GM12891 (cell line): ENCODE data around the gene OTOGL.
"Not testable (repeated sequence)": the region's sequence is repeated elsewhere in the genome, so short reads cannot be mapped to it uniquely, and the experiment has no call there.

Source experiments
- DNase-seq: peaks from one replicate; pipeline ENCODE4 v3.0.0; 2011; ENCODE audit warnings: low spot score; ENCODE audit not compliant: insufficient read length
- FAIRE-seq: peaks from 2 replicates; lab custom pipeline; 2011; peaks lifted over from hg19 to GRCh38; lab: Jason Lieb, UNC
- PAX5 ChIP-seq: IDR thresholded peaks from 2 replicates; pipeline ENCODE4 v1.6.1; 2011; ENCODE audit warnings: low read length, moderate library complexity, mild to moderate bottlenecking; ENCODE audit not compliant: insufficient read depth, severe bottlenecking
- POLR2A ChIP-seq: IDR thresholded peaks from 2 replicates; pipeline ENCODE4 v1.6.1; 2011; ENCODE audit warnings: low read depth, low read length, control low read depth
- POLR2AphosphoS5 ChIP-seq: IDR thresholded peaks from 2 replicates; pipeline ENCODE4 v1.6.1; 2011; ENCODE audit warnings: low read depth, low read length, control low read depth
- POU2F2 ChIP-seq: IDR thresholded peaks from 2 replicates; pipeline ENCODE4 v1.6.1; 2011; ENCODE audit warnings: low read depth, mild to moderate bottlenecking, control low read depth, low read length, moderate library complexity
- SPI1 ChIP-seq: IDR thresholded peaks from 2 replicates; pipeline ENCODE4 v1.6.1; 2011; ENCODE audit warnings: low read depth, low read length, control low read depth
- TAF1 ChIP-seq: IDR thresholded peaks from 2 replicates; pipeline ENCODE4 v1.6.1; 2011; ENCODE audit warnings: low read depth, low read length, control low read depth

The OTOGL gene

GRCh38 chr12:80205960-80206359 lies 106.6 kb downstream of the OTOGL start:
- TF ChIP-seq TAF1 (no peak), SPI1 (no peak), POLR2A (no peak)
- DNase-seq, result no peak
- no peak for FAIRE-seq

GRCh38 chr12:80208071-80208470 lies 108.7 kb downstream of the OTOGL start:
- DNase-seq, result no peak
- TF ChIP-seq POU2F2, result no peak
- TF ChIP-seq PAX5, result no peak
- no peak for TF ChIP-seq SPI1
- no peak for TF ChIP-seq POLR2AphosphoS5
- no peak for TF ChIP-seq POLR2A
- TF ChIP-seq TAF1, result no peak
- no peak for FAIRE-seq

GRCh38 chr12:80211671-80212070 lies 112.3 kb downstream of the OTOGL start:
- no peak for FAIRE-seq
- no peak for DNase-seq
- no peak for TF ChIP-seq POU2F2
- no peak for TF ChIP-seq SPI1
- no peak for TF ChIP-seq POLR2A
- no peak for TF ChIP-seq PAX5
- TF ChIP-seq POLR2AphosphoS5, result no peak
- TF ChIP-seq TAF1, result no peak

GRCh38 chr12:80212938-80213645 lies 113.8 kb downstream of the OTOGL start:
- no peak for TF ChIP-seq POLR2AphosphoS5
- TF ChIP-seq TAF1, result no peak
- TF ChIP-seq POU2F2, result no peak
- no peak for TF ChIP-seq PAX5
- TF ChIP-seq SPI1, result no peak
- no peak for TF ChIP-seq POLR2A
- no peak for DNase-seq
- FAIRE-seq, result no peak

- no peak for TF ChIP-seq PAX5
- no peak for TF ChIP-seq SPI1
- no peak for TF ChIP-seq POU2F2
- TF ChIP-seq POLR2A, result no peak
- no peak for TF ChIP-seq POLR2AphosphoS5
- TF ChIP-seq TAF1, result no peak
- DNase-seq (no peak), FAIRE-seq (no peak)
These were observed 114.5 kb downstream of the OTOGL start for GRCh38 chr12:80213871-80214270.

- TF ChIP-seq POU2F2, result no peak
- peak; percentile 58 for TF ChIP-seq SPI1
- DNase-seq, result no peak
- FAIRE-seq, result peak; percentile 16
These were observed 117.7 kb downstream of the OTOGL start for GRCh38 chr12:80217011-80217535.

GRCh38 chr12:80218925-80219324 lies 119.6 kb downstream of the OTOGL start:
- DNase-seq, FAIRE-seq: not testable (repeated sequence)

- FAIRE-seq (no peak), DNase-seq (no peak)
- TF ChIP-seq SPI1 (no peak), POU2F2 (no peak), POLR2AphosphoS5 (no peak), POLR2A (no peak), PAX5 (no peak), TAF1 (no peak)
These were observed 120.0 kb downstream of the OTOGL start for GRCh38 chr12:80219345-80219744.

- TF ChIP-seq TAF1, result no peak
- no peak for TF ChIP-seq POLR2AphosphoS5
- TF ChIP-seq PAX5, result no peak
- no peak for TF ChIP-seq POU2F2
- no peak for TF ChIP-seq SPI1
- TF ChIP-seq POLR2A, result no peak
- FAIRE-seq, result no peak
- no peak for DNase-seq
These were observed 122.9 kb downstream of the OTOGL start for GRCh38 chr12:80222261-80222660.

GRCh38 chr12:80226576-80226975 lies 127.2 kb downstream of the OTOGL start:
- no peak for TF ChIP-seq POU2F2
- no peak for TF ChIP-seq POLR2AphosphoS5
- no peak for TF ChIP-seq TAF1
- no peak for TF ChIP-seq PAX5
- DNase-seq (no peak), FAIRE-seq (no peak)

- not testable (repeated sequence) for FAIRE-seq, DNase-seq
These were observed 128.6 kb downstream of the OTOGL start for GRCh38 chr12:80227904-80228303.
